C4-2B (cell line): Measurements from ENCODE around the gene C19orf67.
A peak's percentile ranks its signal among the peaks of the same experiment; 100 is the strongest.
"Not testable (repeated sequence)": the region's sequence is repeated elsewhere in the genome, so short reads cannot be mapped to it uniquely, and the experiment has no call there.

Experiments used
- H3K27ac ChIP-seq: fragments of 450-650 bp; 2 replicates; pipeline ENCODE4 v1.5.1; 2017
- ZFX ChIP-seq: fragments of 450-650 bp; IDR thresholded peaks from 2 replicates; pipeline ENCODE4 v1.6.1; 2017
- TF ChIP-seq, protein P1 (sequence below): fragments of 450-650 bp; conservative IDR thresholded peaks from 2 replicates; pipeline ENCODE4 v1.5.1; 2017; ENCODE audit warnings: mild to moderate bottlenecking

C19orf67 gene

GRCh38 chr19:14048443-14049153 is 37.0 kb downstream of the C19orf67 start:
- TF ChIP-seq ZFX = no peak
- TF ChIP-seq, protein P1, sequence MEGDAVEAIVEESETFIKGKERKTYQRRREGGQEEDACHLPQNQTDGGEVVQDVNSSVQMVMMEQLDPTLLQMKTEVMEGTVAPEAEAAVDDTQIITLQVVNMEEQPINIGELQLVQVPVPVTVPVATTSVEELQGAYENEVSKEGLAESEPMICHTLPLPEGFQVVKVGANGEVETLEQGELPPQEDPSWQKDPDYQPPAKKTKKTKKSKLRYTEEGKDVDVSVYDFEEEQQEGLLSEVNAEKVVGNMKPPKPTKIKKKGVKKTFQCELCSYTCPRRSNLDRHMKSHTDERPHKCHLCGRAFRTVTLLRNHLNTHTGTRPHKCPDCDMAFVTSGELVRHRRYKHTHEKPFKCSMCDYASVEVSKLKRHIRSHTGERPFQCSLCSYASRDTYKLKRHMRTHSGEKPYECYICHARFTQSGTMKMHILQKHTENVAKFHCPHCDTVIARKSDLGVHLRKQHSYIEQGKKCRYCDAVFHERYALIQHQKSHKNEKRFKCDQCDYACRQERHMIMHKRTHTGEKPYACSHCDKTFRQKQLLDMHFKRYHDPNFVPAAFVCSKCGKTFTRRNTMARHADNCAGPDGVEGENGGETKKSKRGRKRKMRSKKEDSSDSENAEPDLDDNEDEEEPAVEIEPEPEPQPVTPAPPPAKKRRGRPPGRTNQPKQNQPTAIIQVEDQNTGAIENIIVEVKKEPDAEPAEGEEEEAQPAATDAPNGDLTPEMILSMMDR = peak; percentile 96
- H3K27ac ChIP-seq = no peak overlapping the region

GRCh38 chr19:14047866-14048265 is 37.7 kb downstream of the C19orf67 start:
- H3K27ac ChIP-seq = not testable (repeated sequence)

- H3K27ac ChIP-seq = not testable (repeated sequence)
- TF ChIP-seq, protein P1 = peak; percentile 71
Observed at GRCh38 chr19:14042659-14043608, 42.6 kb downstream of the C19orf67 start.

DNA sequence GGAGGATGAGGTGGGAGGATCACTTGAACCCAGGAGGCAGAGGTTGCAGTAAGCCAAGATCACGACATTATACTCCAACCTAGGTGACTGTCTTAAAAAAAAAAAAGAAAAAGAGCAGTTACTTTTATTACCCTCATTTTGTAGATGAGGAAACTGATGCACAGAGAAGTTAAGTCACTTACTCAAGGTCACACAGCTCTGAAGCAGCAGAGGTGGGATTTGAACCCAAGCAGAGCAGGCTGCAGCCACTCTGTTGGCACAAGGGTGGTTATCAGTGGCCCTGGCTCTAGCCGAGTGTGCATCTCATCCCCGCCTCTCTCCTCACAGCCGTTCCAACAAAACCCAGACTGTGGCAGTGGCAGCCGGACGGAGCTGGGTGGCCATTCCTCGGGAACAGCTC is 46.4 kb downstream of the C19orf67 start:
- TF ChIP-seq, protein P1 = no peak
- no peak for TF ChIP-seq ZFX

DNA sequence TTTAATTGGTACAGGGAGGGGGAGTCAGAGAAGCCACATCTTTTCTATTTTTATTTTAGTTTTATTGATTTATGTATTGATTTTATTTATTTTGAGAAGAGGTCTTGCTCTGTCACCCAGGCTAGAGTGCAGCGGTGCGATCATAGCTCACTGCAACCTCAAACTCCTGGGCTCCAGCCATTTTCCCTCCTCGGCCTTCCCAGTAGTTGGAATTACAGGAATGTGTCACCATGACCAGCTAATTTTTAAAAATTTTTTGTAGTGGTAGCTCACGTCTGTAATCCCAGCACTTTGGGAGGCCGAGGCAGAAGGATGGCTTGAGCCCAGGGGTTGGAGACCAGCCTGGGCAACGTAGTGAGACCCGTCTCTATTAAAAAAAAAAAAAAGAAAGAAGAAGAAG is 49.9 kb downstream of the C19orf67 start:
- no peak overlapping the region for H3K27ac ChIP-seq
- TF ChIP-seq, protein P1 = no peak
- TF ChIP-seq ZFX = no peak

More for the DNA sequence above, 46.4 kb downstream of the C19orf67 start:
- H3K27ac ChIP-seq = no peak overlapping the region

DNA sequence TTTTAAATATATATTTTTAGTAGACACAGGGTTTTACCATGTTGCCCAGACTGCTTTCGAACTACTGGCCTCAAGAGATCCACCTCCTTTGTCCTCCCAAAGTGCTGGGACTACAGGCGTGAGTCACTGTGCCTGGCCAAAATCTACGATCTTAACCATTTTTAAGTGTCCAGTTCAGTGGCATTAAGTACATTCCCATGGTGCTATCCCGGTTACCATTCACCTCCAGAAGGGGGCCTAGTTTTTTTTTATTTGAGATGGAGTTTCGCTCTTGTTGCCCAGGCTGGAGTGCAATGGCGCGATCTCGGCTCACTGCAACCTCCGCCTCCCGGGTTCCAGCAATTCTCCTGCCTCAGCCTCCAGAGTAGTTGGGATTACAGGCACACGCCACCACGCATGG is 50.4 kb downstream of the C19orf67 start:
- not testable (repeated sequence) for H3K27ac ChIP-seq

- no peak overlapping the region for H3K27ac ChIP-seq
- TF ChIP-seq, protein P1 = no peak
- TF ChIP-seq ZFX = no peak
Observed at GRCh38 chr19:14033946-14034345, 51.6 kb downstream of the C19orf67 start.

DNA sequence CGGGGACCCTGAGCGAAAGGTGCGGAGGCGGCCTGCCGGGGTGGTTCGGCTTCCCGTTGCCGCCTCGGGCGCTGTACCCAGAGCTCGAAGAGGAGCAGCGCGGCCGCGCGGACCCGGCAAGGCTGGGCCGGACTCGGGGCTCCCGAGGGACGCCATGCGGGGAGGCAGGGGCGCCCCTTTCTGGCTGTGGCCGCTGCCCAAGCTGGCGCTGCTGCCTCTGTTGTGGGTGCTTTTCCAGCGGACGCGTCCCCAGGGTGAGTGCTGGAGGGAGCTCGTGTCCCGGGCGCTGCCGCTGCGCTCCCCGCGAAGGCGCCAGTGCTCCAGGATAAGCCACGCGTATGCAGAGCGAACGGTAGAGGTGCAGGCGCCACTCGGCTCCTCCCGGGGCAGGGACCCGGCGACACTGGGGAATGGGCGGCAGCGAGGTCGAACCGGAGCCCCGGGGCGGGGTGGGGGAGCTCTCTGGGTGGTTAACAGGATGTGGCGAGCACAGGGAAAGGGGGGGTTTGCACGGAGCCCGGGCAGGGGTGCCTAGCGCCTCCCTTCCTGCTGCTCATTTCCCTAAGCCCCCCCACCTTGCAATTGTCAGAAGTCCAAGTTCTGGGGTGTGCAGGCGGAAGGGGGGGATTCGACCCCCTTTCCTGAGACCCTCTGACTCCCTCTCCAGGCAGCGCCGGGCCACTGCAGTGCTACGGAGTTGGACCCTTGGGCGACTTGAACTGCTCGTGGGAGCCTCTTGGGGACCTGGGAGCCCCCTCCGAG is 53.7 kb downstream of the C19orf67 start, which contains the start of gene IL27RA:
Gene IL27RA, plus strand, starts transcription at position 44 of the 762 bp plus-strand sequence. Its CDS starts 111 bp downstream, at position 155.
- H3K27ac ChIP-seq = peak within 1 kb of the TSS; percentile 44
- TF ChIP-seq, protein P1 = peak; percentile 53
- no peak for TF ChIP-seq ZFX
